GM12878 (cell line): ENCODE data around the gene FUCA2. TPM values are rescaled to one million over a fixed set of nuclear protein-coding genes. Genes with fewer than 3 reads are reported as not detected.

Experiments used
- ATAC-seq: fragments of 200-7000 bp; cut with Tn5 transposase; 3 replicates; pipeline ENCODE4 v1.9.1; 2020; ENCODE audit warnings: mild to moderate bottlenecking, moderate library complexity
- BruUV-seq: library from RNA; stranded (reverse); fragments of 400-500 nt; replicated peaks from 2 replicates; lab custom pipeline; 2021; lab: Mats Ljungman, UMichigan
- CTCF ChIA-PET: fragments of 300-600 bp; sonication (Branson Sonifier 250); formaldehyde crosslinking; extraction: SDS; loops from one replicate; lab custom pipeline; 2021; ENCODE audit warnings: inconsistent platforms; lab: Yijun Ruan, JAX
- POLR2A ChIA-PET: fragments of 350-600 bp; formaldehyde crosslinking; extraction: SDS; loops from one replicate; lab custom pipeline; 2021; ENCODE audit warnings: inconsistent platforms; lab: Charles Lee
- RAD21 ChIA-PET: fragments of 300-600 bp; sonication (Branson Sonifier 250); formaldehyde crosslinking; loops from one replicate; lab custom pipeline; 2023; ENCODE audit warnings: antibody characterized with exemption; ENCODE audit not compliant: unreplicated experiment; lab: Charles Lee
- SMC1A ChIA-PET: fragments of 300-600 bp; sonication (Branson Sonifier 250); formaldehyde crosslinking; loops from one replicate; lab custom pipeline; 2023; ENCODE audit not compliant: unreplicated experiment, uncharacterized antibody; lab: Charles Lee
- DNase-seq: peaks from one replicate; pipeline ENCODE4 v3.0.0-alpha.2; 2011; ENCODE audit warnings: low read depth, low spot score
- FAIRE-seq: peaks from 3 replicates; lab custom pipeline; 2011; peaks lifted over from hg19 to GRCh38; lab: Jason Lieb, UNC
- H2AFZ ChIP-seq: 2 replicates; pipeline ENCODE4 v1.6.0; 2011; ENCODE audit warnings: low read depth, low read length, control low read depth; ENCODE audit not compliant: control insufficient read depth
- H3K27ac ChIP-seq: 2 replicates; pipeline ENCODE4 v1.5.1; 2011; ENCODE audit warnings: control low read depth; ENCODE audit not compliant: control insufficient read depth, insufficient read depth
- H3K27me3 ChIP-seq, 2 experiments: replicated peaks in 1 of 2; 2 replicates each; pipeline versions ENCODE4 v1.6.0 to v1.6.1; 2011; ENCODE audit warnings: low read length in 1 of 2; ENCODE audit not compliant: control insufficient read depth in 2 of 2, insufficient read depth in 2 of 2
- H3K36me3 ChIP-seq, 2 experiments: 2 replicates each; pipeline ENCODE4 v1.5.1; 2011; ENCODE audit warnings: low read length in 1 of 2; ENCODE audit not compliant: control insufficient read depth in 2 of 2, insufficient read depth in 2 of 2
- H3K4me1 ChIP-seq: 2 replicates; pipeline ENCODE4 v1.6.1; 2011; ENCODE audit warnings: mild to moderate bottlenecking, low read length, moderate library complexity, mixed read lengths; ENCODE audit not compliant: control insufficient read depth, insufficient read depth
- H3K4me2 ChIP-seq: 2 replicates; pipeline ENCODE4 v1.6.0; 2011; ENCODE audit warnings: control low read depth; ENCODE audit not compliant: control insufficient read depth, insufficient read depth
- H3K4me3 ChIP-seq: fragments of 200-600 bp; sonication (generic); 2 replicates; pipeline ENCODE4 v1.5.1; 2016
- H3K79me2 ChIP-seq: 2 replicates; pipeline ENCODE4 v1.6.0; 2011; ENCODE audit warnings: low read length; ENCODE audit not compliant: control insufficient read depth, insufficient read depth
- H3K9ac ChIP-seq: 2 replicates; pipeline ENCODE4 v1.8.0; 2011; ENCODE audit warnings: low read length, control low read depth, mixed read lengths; ENCODE audit not compliant: control insufficient read depth, insufficient read depth
- H3K9me3 ChIP-seq: replicated peaks from 3 replicates; pipeline ENCODE4 v1.5.1; 2011; ENCODE audit warnings: mild to moderate bottlenecking, low read length; ENCODE audit not compliant: control insufficient read depth, insufficient read depth
- H4K20me1 ChIP-seq: 2 replicates; pipeline ENCODE4 v1.6.0; 2011; ENCODE audit not compliant: control insufficient read depth, insufficient read depth
- CREM ChIP-seq: IDR thresholded peaks from 2 replicates; pipeline ENCODE4 v1.6.1; 2014; ENCODE audit warnings: antibody characterized with exemption, low read depth
- CUX1 ChIP-seq: IDR thresholded peaks from 2 replicates; pipeline ENCODE4 v1.6.1; 2012; ENCODE audit warnings: improper control_type of control experiment, low read depth, low read length; ENCODE audit not compliant: insufficient replicate concordance
- E4F1 ChIP-seq: fragments of 450-650 bp; IDR thresholded peaks from 2 replicates; pipeline ENCODE4 v1.6.1; 2018; ENCODE audit warnings: borderline replicate concordance, mild to moderate bottlenecking; ENCODE audit not compliant: partially characterized antibody
- IKZF1 ChIP-seq: fragments of 450-650 bp; conservative IDR thresholded peaks from 2 replicates; pipeline ENCODE4 v1.6.1; 2017; ENCODE audit warnings: antibody characterized with exemption, mild to moderate bottlenecking
- ZNF207 ChIP-seq: fragments of 450-650 bp; IDR thresholded peaks from 2 replicates; pipeline ENCODE4 v1.6.1; 2014; ENCODE audit warnings: antibody characterized with exemption, mild to moderate bottlenecking, borderline replicate concordance
- ZNF217 ChIP-seq: fragments of 450-650 bp; IDR thresholded peaks from 2 replicates; pipeline ENCODE4 v1.6.1; 2017; ENCODE audit warnings: antibody characterized with exemption, mild to moderate bottlenecking
- ZNF24 ChIP-seq: fragments of 450-650 bp; IDR thresholded peaks from 2 replicates; pipeline ENCODE4 v1.6.1; 2017; ENCODE audit warnings: antibody characterized with exemption, mild to moderate bottlenecking
- WGBS: methylation state at CpG from one replicate; pipeline ENCODE4 v1.1.6; 2016; ENCODE audit warnings: low lambda C conversion rate; ENCODE audit not compliant: insufficient replicate concordance, insufficient coverage; ENCODE audit errors: missing lambda C conversion rate; 5-methylcytosine and 5-hydroxymethylcytosine counted together
- in situ Hi-C: fragments of 300-500 bp; cut with MboI; formaldehyde crosslinking; loops from 9 replicates; pipeline ENCODE4 v1.14.3; 2018; ENCODE audit warnings: mixed read lengths
- intact Hi-C: fragments of 100-400 bp; cut with micrococcal nuclease; formaldehyde crosslinking; loops from one replicate; pipeline ENCODE4 v1.14.2; 2022; ENCODE audit not compliant: unreplicated experiment
- polyA plus RNA-seq, 11 experiments: library from polyadenylated mRNA; depleted of rRNA in 4 of 11; unstranded in 6 of 11; stranded (reverse) in 5 of 11; fragments of >200 nt; fragmentation: Nextera tagmentation in 4 of 11; fragmentation: Illumina TruSeq in 1 of 11; extraction: Ambion mirVana in 4 of 11; extraction: Trizol in 1 of 11; gene quantifications; 1 replicate in 1 of 11; 2 replicates in 10 of 11; pipeline versions ENCODE4 v1.2.1 to v1.2.3, GENCODE V29; 2011 to 2016; ENCODE audit warnings: inconsistent platforms in 2 of 11, missing spikeins in 2 of 11, low read depth in 1 of 11
- total RNA-seq, 4 experiments: library from RNA; depleted of rRNA in 3 of 4; stranded (reverse); fragments of >200 nt in 3 of 4; fragmentation: Illumina TruSeq in 1 of 4; extraction: Trizol in 1 of 4; gene quantifications; 2 replicates each; pipeline versions ENCODE4 v1.2.1 to v1.2.3, GENCODE V29; 2013 to 2021
- TF ChIP-seq, protein P1 (sequence below): fragments of 450-650 bp; IDR thresholded peaks from 2 replicates; pipeline ENCODE4 v1.6.1; 2017; ENCODE audit warnings: mild to moderate bottlenecking, low read depth, inconsistent platforms; ENCODE audit not compliant: poor library complexity, severe bottlenecking
- TF ChIP-seq, protein P2 (sequence below): IDR thresholded peaks from 2 replicates; pipeline ENCODE4 v1.6.1; 2011; ENCODE audit warnings: low read depth, mild to moderate bottlenecking, low read length, moderate library complexity, borderline replicate concordance; ENCODE audit errors: extremely low read depth

FUCA2 gene
- total and polyA plus RNA-seq, 10 of the 15 experiments (the other 5 are each of a cell fraction or from before 2014, with no cell fraction given): 5.7 to 36.2 (median 21.5) TPM

GRCh38 chr6:143504369-143504768 is 7.2 kb downstream of the FUCA2 start:
- no peak for FAIRE-seq
- no peaks in the 10 kb centered on the region for H3K9me3 ChIP-seq

More at GRCh38 chr6:143504369-143504768, 7.2 kb downstream of the FUCA2 start:
- DNase-seq (no peak), ATAC-seq (no peak)
- ChIA-PET RAD21 (no interaction called here), POLR2A (no interaction called here), CTCF (interaction anchor here (2.2 kb wide), 1 partner anchor 9 kb away, joined by 11 read pairs; no protein-coding TSS in a partner anchor), SMC1A (interaction anchor here (1.0 to 1.7 kb wide), 2 partner anchors 9 to 23 kb away, joined by 3 to 5 read pairs; no protein-coding TSS in a partner anchor)
- in situ Hi-C loops: no loop called here
- H3K9ac ChIP-seq: no peak overlapping the region
- no peak overlapping the region for H3K27ac ChIP-seq
- no peaks in the 10 kb centered on the region for H3K27me3 ChIP-seq
- H3K4me3 ChIP-seq: no peak overlapping the region
- H2AFZ ChIP-seq: no peak overlapping the region
- BruUV-seq: no TSS peak
- WGBS: 97% methylated on average over 1 of the region's 1 CpG
- H4K20me1 ChIP-seq: no peaks in the 10 kb centered on the region
- peaks cover 29% of the 10 kb centered on the region for H3K4me1 ChIP-seq
- H3K79me2 ChIP-seq: no peaks in the 10 kb centered on the region; the same call in 1 of the 2 replicates
- intact Hi-C loops: loop anchor here (5.0 to 10.0 kb wide), 2 partner anchors 270 to 812 kb away; no protein-coding TSS in a partner anchor
- peaks cover 0 to 14% of the 10 kb centered on the region in 2 experiments; a peak in 2 of 4 replicates for H3K36me3 ChIP-seq
- TF ChIP-seq, protein P1, sequence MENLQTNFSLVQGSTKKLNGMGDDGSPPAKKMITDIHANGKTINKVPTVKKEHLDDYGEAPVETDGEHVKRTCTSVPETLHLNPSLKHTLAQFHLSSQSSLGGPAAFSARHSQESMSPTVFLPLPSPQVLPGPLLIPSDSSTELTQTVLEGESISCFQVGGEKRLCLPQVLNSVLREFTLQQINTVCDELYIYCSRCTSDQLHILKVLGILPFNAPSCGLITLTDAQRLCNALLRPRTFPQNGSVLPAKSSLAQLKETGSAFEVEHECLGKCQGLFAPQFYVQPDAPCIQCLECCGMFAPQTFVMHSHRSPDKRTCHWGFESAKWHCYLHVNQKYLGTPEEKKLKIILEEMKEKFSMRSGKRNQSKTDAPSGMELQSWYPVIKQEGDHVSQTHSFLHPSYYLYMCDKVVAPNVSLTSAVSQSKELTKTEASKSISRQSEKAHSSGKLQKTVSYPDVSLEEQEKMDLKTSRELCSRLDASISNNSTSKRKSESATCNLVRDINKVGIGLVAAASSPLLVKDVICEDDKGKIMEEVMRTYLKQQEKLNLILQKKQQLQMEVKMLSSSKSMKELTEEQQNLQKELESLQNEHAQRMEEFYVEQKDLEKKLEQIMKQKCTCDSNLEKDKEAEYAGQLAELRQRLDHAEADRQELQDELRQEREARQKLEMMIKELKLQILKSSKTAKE: no peak
- no peak for TF ChIP-seq E4F1
- TF ChIP-seq, protein P2, sequence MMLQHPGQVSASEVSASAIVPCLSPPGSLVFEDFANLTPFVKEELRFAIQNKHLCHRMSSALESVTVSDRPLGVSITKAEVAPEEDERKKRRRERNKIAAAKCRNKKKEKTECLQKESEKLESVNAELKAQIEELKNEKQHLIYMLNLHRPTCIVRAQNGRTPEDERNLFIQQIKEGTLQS: no peak
- no peak for TF ChIP-seq CUX1
- no peak for TF ChIP-seq ZNF207
- TF ChIP-seq ZNF24: no peak
- no peak for TF ChIP-seq IKZF1
- no peak for TF ChIP-seq CREM
- no peak for TF ChIP-seq ZNF217
- no peak overlapping the region for H3K4me2 ChIP-seq
